HCT116 (cell line): ENCODE data around the gene MACF1. TPM values are rescaled to one million over a fixed set of nuclear protein-coding genes. Genes with fewer than 3 reads are reported as not detected.

Experiments
- ATAC-seq: fragments of 200-7000 bp; cut with Tn5 transposase; 2 replicates; pipeline ENCODE4 v1.9.1; 2020; ENCODE audit warnings: mild to moderate bottlenecking, moderate library complexity
- BruUV-seq: library from RNA; stranded (reverse); fragments of 400-500 nt; replicated peaks from 2 replicates; lab custom pipeline; 2021; lab: Mats Ljungman, UMichigan
- CTCF ChIA-PET: fragments of 300-600 bp; sonication (Branson Sonifier 250); formaldehyde crosslinking; loops from one replicate; lab custom pipeline; 2021; ENCODE audit warnings: antibody characterized with exemption; lab: Charles Lee
- POLR2A ChIA-PET: fragments of 300-600, 350-600 bp; sonication (Branson Sonifier 250); formaldehyde crosslinking; loops from one replicate; lab custom pipeline; 2021; ENCODE audit warnings: antibody characterized with exemption; lab: Charles Lee
- RAD21 ChIA-PET, 2 experiments: fragments of 300-600 bp; sonication (Branson Sonifier 250); formaldehyde crosslinking; loops; one replicate each; lab custom pipeline; 2023; ENCODE audit warnings: low total read pairs in 2 of 2; ENCODE audit not compliant: uncharacterized antibody in 2 of 2, unreplicated experiment in 2 of 2, low non-redundant PET in 1 of 2; lab: Charles Lee
- DNase-seq: peaks from one replicate; pipeline ENCODE4 v3.0.0-alpha.2; 2010; ENCODE audit warnings: low read depth, low spot score
- H2AFZ ChIP-seq: fragments of 200-600 bp; shearing (Covaris generic), sonication (generic); 2 replicates; pipeline ENCODE4 v1.6.1; 2017; ENCODE audit warnings: low read depth, mixed run types, mixed read lengths, antibody characterized with exemption, low read length; ENCODE audit not compliant: poor library complexity, severe bottlenecking
- H3K27ac ChIP-seq: 2 replicates; pipeline ENCODE4 v1.5.1; 2012; ENCODE audit warnings: low read depth, low read length
- H3K27me3 ChIP-seq: fragments of 200-600 bp; sonication (generic); 2 replicates; pipeline ENCODE4 v1.6.1; 2016; ENCODE audit warnings: mixed run types, low read length, mixed read lengths; ENCODE audit not compliant: insufficient read depth
- H3K36me3 ChIP-seq, 2 experiments: fragments of 200-500 bp in 1 of 2; fragments of 200-600 bp in 1 of 2; sonication (Bioruptor generic) in 1 of 2; sonication (generic) in 1 of 2; 2 replicates each; pipeline versions ENCODE4 v1.5.1 to v1.6.1; 2014 to 2016; ENCODE audit warnings: low read length in 2 of 2, inconsistent platforms in 1 of 2, mixed read lengths in 1 of 2, mixed run types in 1 of 2; ENCODE audit not compliant: insufficient read depth in 2 of 2, control insufficient read depth in 1 of 2
- H3K4me1 ChIP-seq, 2 experiments: fragments of 200-600 bp in 1 of 2; sonication (generic) in 1 of 2; 2 replicates each; pipeline versions ENCODE4 v1.5.1 to v1.6.1; 2012 to 2017; ENCODE audit warnings: low read length in 2 of 2, inconsistent platforms in 1 of 2, mild to moderate bottlenecking in 1 of 2, mixed read lengths in 1 of 2, mixed run types in 1 of 2, moderate library complexity in 1 of 2; ENCODE audit not compliant: insufficient read depth in 2 of 2, control insufficient read depth in 1 of 2
- H3K4me2 ChIP-seq: fragments of 200-600 bp; sonication (generic); 2 replicates; pipeline ENCODE4 v1.6.1; 2017; ENCODE audit warnings: mixed run types, low read length, mixed read lengths
- H3K4me3 ChIP-seq, 2 experiments: fragments of 200-600 bp in 1 of 2; sonication (generic) in 1 of 2; replicated peaks in 1 of 2; 2 replicates each; pipeline ENCODE4 v1.5.1; 2011 to 2016; ENCODE audit warnings: low read length in 2 of 2, control low read depth in 1 of 2, low read depth in 1 of 2, mild to moderate bottlenecking in 1 of 2, mixed read lengths in 1 of 2, mixed run types in 1 of 2
- H3K79me2 ChIP-seq: fragments of 200-600 bp; sonication (generic); 2 replicates; pipeline ENCODE4 v1.6.1; 2017; ENCODE audit warnings: mild to moderate bottlenecking, mixed run types, low read length, moderate library complexity, mixed read lengths; ENCODE audit not compliant: insufficient read depth
- H3K9ac ChIP-seq: fragments of 200-600 bp; sonication (generic); 2 replicates; pipeline ENCODE4 v1.6.1; 2016; ENCODE audit warnings: low read length, mixed read lengths
- H3K9me2 ChIP-seq: fragments of 200-600 bp; sonication (generic), shearing (Covaris generic); 2 replicates; pipeline ENCODE4 v1.6.1; 2017; ENCODE audit warnings: mixed run types, mild to moderate bottlenecking, moderate library complexity; ENCODE audit not compliant: insufficient read depth
- H3K9me3 ChIP-seq, 2 experiments: fragments of 200-500 bp in 1 of 2; fragments of 200-600 bp in 1 of 2; sonication (Bioruptor generic) in 1 of 2; sonication (generic) in 1 of 2; 2 replicates each; pipeline ENCODE4 v1.6.1; 2014 to 2017; ENCODE audit warnings: low read length in 2 of 2, mixed read lengths in 2 of 2, inconsistent platforms in 1 of 2, low read depth in 1 of 2, mild to moderate bottlenecking in 1 of 2, mixed run types in 1 of 2, moderate library complexity in 1 of 2; ENCODE audit not compliant: control insufficient read depth in 1 of 2, insufficient read depth in 1 of 2
- H4K20me1 ChIP-seq: fragments of 200-600 bp; sonication (generic), shearing (Covaris generic); 2 replicates; pipeline ENCODE4 v1.6.1; 2017; ENCODE audit warnings: mixed run types, mild to moderate bottlenecking, moderate library complexity; ENCODE audit not compliant: insufficient read depth
- CBX3 ChIP-seq: IDR thresholded peaks from 2 replicates; pipeline ENCODE4 v1.6.1; 2012; ENCODE audit warnings: low read depth
- CEBPB ChIP-seq: IDR thresholded peaks from 2 replicates; pipeline ENCODE4 v1.6.1; 2012; ENCODE audit warnings: low read depth
- EGR1 ChIP-seq: IDR thresholded peaks from 2 replicates; pipeline ENCODE4 v1.6.1; 2012; ENCODE audit warnings: low read depth
- ELF1 ChIP-seq: IDR thresholded peaks from 2 replicates; pipeline ENCODE4 v1.6.1; 2012; ENCODE audit warnings: low read depth, borderline replicate concordance
- EZH2 ChIP-seq: fragments of 200-600 bp; sonication (generic); IDR thresholded peaks from 2 replicates; pipeline ENCODE4 v1.6.1; 2017; ENCODE audit warnings: antibody characterized with exemption, mixed run types
- JUND ChIP-seq: IDR thresholded peaks from 2 replicates; pipeline ENCODE4 v1.6.1; 2012
- POLR2AphosphoS5 ChIP-seq: IDR thresholded peaks from 2 replicates; pipeline ENCODE4 v1.6.1; 2011; ENCODE audit warnings: mild to moderate bottlenecking, low read depth, low read length, moderate library complexity
- RAD21 ChIP-seq: IDR thresholded peaks from 2 replicates; pipeline ENCODE4 v1.6.1; 2012; ENCODE audit warnings: low read depth, mild to moderate bottlenecking
- SIN3A ChIP-seq: IDR thresholded peaks from 2 replicates; pipeline ENCODE4 v1.6.1; 2012; ENCODE audit warnings: low read depth
- SP1 ChIP-seq: IDR thresholded peaks from 2 replicates; pipeline ENCODE4 v1.6.1; 2012; ENCODE audit warnings: low read depth
- YY1 ChIP-seq: IDR thresholded peaks from 2 replicates; pipeline ENCODE4 v1.6.1; 2011; ENCODE audit warnings: low read length, low read depth, moderate library complexity, mild to moderate bottlenecking; ENCODE audit not compliant: insufficient replicate concordance; ENCODE audit errors: extremely low read depth
- ZFX ChIP-seq: fragments of 450-650 bp; IDR thresholded peaks from 2 replicates; pipeline ENCODE4 v1.6.1; 2017
- intact Hi-C: fragments of 100-400 bp; cut with micrococcal nuclease; formaldehyde crosslinking; loops from 2 replicates; pipeline ENCODE4 v1.10.0; 2022
- total RNA-seq: library from RNA; stranded (reverse); gene quantifications from one replicate; pipeline ENCODE4 v1.2.1, GENCODE V29; 2021; ENCODE audit not compliant: unreplicated experiment
- TF ChIP-seq, protein P1 (sequence below): IDR thresholded peaks from 2 replicates; pipeline ENCODE4 v1.6.1; 2011; ENCODE audit warnings: mild to moderate bottlenecking, low read length, moderate library complexity; ENCODE audit not compliant: insufficient replicate concordance; ENCODE audit errors: extremely low read depth
- TF ChIP-seq, protein P2 (sequence below): IDR thresholded peaks from 2 replicates; pipeline ENCODE4 v1.6.1; 2012
- TF ChIP-seq, protein P3 (sequence below), 3 experiments: fragments of 200-600 bp in 1 of 3; sonication (generic) in 1 of 3; IDR thresholded peaks in 2 of 3; conservative IDR thresholded peaks in 1 of 3; 2 replicates each; pipeline ENCODE4 v1.5.1; 2012 to 2017; ENCODE audit warnings: low read depth in 2 of 3, low read length in 2 of 3, antibody characterized with exemption in 1 of 3, borderline replicate concordance in 1 of 3, control low read depth in 1 of 3, mild to moderate bottlenecking in 1 of 3, mixed read lengths in 1 of 3, mixed run types in 1 of 3, moderate library complexity in 1 of 3; ENCODE audit not compliant: insufficient read depth in 1 of 3

Gene MACF1
- total RNA-seq, 1 experiment from 2014 or later: 146 TPM

DNA sequence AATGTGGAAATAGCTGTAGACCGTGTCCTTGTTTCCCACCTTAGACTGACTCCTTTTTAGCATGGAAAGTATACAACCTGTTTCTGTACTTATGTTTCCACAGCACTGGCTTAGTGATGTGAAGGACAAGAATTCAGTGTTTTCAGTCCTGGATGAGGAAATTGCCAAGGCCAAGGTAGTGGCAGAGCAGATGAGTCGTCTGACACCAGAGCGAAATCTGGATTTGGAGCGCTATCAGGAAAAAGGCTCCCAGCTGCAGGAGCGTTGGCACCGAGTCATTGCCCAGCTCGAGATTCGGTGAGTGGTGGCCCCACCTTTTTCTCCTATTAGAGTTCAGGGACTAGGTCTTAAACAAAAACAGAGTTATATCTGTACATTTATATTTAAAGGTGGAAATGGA, 112.6 kb downstream of the MACF1 start (continued):
- TF ChIP-seq, protein P1, sequence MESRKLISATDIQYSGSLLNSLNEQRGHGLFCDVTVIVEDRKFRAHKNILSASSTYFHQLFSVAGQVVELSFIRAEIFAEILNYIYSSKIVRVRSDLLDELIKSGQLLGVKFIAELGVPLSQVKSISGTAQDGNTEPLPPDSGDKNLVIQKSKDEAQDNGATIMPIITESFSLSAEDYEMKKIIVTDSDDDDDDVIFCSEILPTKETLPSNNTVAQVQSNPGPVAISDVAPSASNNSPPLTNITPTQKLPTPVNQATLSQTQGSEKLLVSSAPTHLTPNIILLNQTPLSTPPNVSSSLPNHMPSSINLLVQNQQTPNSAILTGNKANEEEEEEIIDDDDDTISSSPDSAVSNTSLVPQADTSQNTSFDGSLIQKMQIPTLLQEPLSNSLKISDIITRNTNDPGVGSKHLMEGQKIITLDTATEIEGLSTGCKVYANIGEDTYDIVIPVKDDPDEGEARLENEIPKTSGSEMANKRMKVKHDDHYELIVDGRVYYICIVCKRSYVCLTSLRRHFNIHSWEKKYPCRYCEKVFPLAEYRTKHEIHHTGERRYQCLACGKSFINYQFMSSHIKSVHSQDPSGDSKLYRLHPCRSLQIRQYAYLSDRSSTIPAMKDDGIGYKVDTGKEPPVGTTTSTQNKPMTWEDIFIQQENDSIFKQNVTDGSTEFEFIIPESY: no peak
- TF ChIP-seq CEBPB (no peak), YY1 (no peak), ELF1 (no peak), RAD21 (no peak), SIN3A (no peak), POLR2AphosphoS5 (no peak)

DNA sequence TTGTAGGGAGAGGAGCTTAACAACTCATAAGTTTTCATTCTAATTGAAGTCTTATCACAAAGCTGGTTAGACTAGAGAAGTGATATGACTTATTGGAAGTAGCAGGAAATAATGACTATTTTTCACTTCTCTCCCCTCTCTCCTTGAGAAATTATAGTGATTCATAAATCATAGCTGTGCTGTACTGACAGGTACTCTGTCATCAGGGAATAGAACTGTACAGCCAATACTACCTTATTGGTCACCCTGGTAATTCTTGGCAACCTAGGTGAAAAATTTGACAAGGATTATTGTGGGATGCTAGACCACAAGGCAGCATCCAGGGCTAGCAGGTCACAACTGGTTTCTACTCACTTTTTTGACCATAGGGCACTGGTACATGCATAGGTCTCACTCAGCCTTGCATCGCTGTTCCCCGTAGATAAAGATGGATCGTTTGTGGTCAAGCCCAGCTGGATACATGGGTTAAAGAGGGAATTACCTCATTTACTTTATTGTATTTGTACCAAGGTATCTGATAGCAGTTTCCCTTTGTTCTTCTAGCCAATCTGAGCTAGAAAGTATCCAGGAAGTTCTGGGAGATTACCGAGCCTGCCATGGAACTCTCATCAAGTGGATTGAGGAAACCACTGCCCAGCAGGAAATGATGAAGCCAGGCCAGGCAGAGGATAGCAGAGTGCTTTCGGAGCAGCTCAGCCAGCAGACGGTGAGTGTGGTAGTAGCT, 113.6 kb downstream of the MACF1 start:
- ChIA-PET POLR2A (no interaction called here), CTCF (no interaction called here), RAD21 (no interaction called here)
- Histone ChIP-seq H3K27ac (no peak overlapping the region), H3K9me2 (no peaks in the 10 kb centered on the region), H3K9me3 (no peaks in the 10 kb centered on the region), H3K27me3 (no peaks in the 10 kb centered on the region), H3K4me1 (no peaks in the 10 kb centered on the region), H4K20me1 (no peaks in the 10 kb centered on the region), H3K4me2 (no peak overlapping the region), H3K4me3 (no peak overlapping the region), H2AFZ (no peak overlapping the region), H3K9ac (no peak overlapping the region), H3K79me2 (no peaks in the 10 kb centered on the region), H3K36me3 (peaks cover 6 to 8% of the 10 kb centered on the region in 2 experiments; a peak in 2 of 4 replicates)
- no TSS peak for BruUV-seq
- intact Hi-C loops: no loop called here
- no peak for DNase-seq
- no peak for ATAC-seq
- no peak for TF ChIP-seq CBX3
- no peak for TF ChIP-seq JUND
- TF ChIP-seq EGR1: no peak
- TF ChIP-seq RAD21: no peak
- TF ChIP-seq EZH2: no peak
- TF ChIP-seq POLR2AphosphoS5: no peak
- TF ChIP-seq, protein P2, sequence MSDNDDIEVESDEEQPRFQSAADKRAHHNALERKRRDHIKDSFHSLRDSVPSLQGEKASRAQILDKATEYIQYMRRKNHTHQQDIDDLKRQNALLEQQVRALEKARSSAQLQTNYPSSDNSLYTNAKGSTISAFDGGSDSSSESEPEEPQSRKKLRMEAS: no peak
- TF ChIP-seq CEBPB: no peak
- no peak for TF ChIP-seq ZFX
- no peak for TF ChIP-seq SP1
- no peak for TF ChIP-seq ELF1
- no peak for TF ChIP-seq SIN3A
- TF ChIP-seq, protein P3, sequence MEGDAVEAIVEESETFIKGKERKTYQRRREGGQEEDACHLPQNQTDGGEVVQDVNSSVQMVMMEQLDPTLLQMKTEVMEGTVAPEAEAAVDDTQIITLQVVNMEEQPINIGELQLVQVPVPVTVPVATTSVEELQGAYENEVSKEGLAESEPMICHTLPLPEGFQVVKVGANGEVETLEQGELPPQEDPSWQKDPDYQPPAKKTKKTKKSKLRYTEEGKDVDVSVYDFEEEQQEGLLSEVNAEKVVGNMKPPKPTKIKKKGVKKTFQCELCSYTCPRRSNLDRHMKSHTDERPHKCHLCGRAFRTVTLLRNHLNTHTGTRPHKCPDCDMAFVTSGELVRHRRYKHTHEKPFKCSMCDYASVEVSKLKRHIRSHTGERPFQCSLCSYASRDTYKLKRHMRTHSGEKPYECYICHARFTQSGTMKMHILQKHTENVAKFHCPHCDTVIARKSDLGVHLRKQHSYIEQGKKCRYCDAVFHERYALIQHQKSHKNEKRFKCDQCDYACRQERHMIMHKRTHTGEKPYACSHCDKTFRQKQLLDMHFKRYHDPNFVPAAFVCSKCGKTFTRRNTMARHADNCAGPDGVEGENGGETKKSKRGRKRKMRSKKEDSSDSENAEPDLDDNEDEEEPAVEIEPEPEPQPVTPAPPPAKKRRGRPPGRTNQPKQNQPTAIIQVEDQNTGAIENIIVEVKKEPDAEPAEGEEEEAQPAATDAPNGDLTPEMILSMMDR (IDR thresholded peaks at IDR 0.05 in 2 of 3, conservative IDR thresholded peaks at IDR 0.05 in 1 of 3; ENCODE audit: borderline replicate concordance in 1 of 3, insufficient read depth in 1 of 3, low read depth in 2 of 3, low read length in 2 of 3): no peak
- TF ChIP-seq YY1: no peak
